Esophagus muscularis mucosa (tissue), 3 donors: Measurements from ENCODE around the gene BTD.

Source experiments
- CTCF ChIP-seq, 3 experiments: fragments of 200-600 bp in 2 of 3; fragments of 450-650 bp in 1 of 3; sonication (generic) in 2 of 3; IDR thresholded peaks; one replicate each; pipeline ENCODE4 v1.5.1; 2017 to 2019; ENCODE audit warnings: antibody characterized with exemption in 3 of 3, mild to moderate bottlenecking in 2 of 3, moderate library complexity in 1 of 3
- EP300 ChIP-seq: sonication (generic); formaldehyde crosslinking; IDR thresholded peaks from one replicate; pipeline ENCODE4 v1.6.1; 2017; ENCODE audit warnings: antibody characterized with exemption

- TF ChIP-seq CTCF (IDR thresholded peaks at IDR 0.05) (no peak), EP300 (no peak)
Observed at GRCh38 chr3:15653321-15653720, 51.8 kb downstream of the BTD start.
